Stimulated activated CD8-positive, alpha-beta memory T cell treated with anti-CD3 and anti-CD28 coated beads, Interleukin-15, amount 100 ng/mL, for 4 hours (primary cell): ENCODE data around the gene NXN.
"Not testable (repeated sequence)": the region's sequence is repeated elsewhere in the genome, so short reads cannot be mapped to it uniquely, and the experiment has no call there.

ENCODE experiments used
- DNase-seq, 2 donors: peaks; one replicate each; pipeline ENCODE4 v3.0.0-alpha.2; 2020; ENCODE audit warnings: low read depth in 2 of 2

The NXN gene

DNA sequence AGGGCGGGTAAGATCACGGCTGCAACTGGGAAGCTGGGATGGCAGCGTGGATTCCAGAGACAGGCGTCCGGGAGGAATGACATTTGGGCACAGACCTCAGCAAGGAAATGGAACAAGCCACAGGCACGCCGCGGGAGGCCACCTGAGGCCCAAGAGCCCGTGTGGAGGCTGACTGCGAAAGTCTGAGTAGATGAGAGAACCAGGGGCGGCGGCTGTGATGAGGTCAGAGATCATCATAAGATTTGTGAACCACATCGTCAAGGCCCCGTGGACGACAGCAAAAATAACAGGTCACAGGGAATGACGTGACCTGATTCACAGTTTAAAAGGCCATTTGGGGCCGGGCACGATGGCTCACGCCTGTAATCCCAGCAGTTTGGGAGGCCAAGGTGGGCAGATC, 149.2 kb downstream of the NXN start:
- DNase-seq, result no peak

DNA sequence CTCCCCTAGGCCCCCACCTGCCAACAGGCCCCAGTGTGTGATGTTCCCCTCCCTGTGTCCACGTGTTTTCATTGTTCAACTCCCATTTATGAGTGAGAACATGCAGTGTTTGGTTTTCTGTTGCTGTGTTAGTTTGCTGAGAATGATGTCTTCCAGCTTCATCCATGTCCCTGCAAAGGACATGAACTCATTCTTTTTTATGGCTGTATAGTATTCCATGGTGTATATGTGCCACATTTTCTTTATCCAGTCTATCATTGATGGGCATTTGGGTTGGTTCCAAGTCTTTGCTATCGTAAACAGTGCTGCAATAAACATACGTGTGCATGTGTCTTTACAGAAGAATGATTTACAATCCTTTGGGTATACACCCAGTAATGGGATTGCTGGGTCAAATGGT, 150.0 kb downstream of the NXN start:
- not testable (repeated sequence) for DNase-seq

- DNase-seq, result no peak
Observed at GRCh38 chr17:828761-829160, 150.8 kb downstream of the NXN start.

DNA sequence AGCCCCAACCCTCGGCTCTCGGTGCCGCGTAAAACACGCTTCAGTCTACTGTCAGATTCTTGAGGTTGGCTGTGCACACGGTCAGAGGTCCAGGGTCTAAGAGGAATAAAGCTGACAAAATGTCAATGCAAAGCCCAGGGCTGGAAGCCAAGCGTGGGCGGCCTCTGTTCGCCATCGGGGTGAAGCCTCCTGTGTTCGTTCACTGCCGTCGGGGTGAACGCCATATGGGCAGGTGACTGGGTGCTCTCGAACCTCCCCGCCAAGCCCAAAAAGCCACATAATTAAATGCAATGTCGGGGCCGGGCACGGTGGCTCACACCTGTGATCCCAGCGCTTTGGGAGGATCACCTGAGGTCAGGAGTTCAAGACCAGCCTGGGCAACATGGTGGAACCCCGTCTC, 152.8 kb downstream of the NXN start:
- DNase-seq, result no peak

DNA sequence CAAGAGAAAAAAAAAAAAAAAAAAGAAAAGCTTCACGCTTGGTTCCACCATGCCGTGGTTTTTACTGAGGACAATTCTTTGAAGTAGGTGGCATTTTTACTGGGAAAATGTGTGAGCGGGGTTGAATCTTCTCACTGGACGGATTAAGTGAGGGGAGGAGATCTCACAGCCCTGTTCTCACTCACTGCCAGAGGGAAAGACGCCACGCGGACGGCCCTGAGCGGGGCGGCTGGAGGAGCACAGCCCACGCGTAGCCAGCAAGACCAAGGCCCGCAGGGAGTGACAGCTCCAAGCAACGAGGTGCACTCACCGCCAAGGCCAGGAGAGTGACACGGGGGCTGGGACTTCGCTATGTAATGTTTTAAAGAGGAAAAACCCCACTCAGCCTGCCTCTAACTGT, 154.4 kb downstream of the NXN start:
- no peak for DNase-seq

DNA sequence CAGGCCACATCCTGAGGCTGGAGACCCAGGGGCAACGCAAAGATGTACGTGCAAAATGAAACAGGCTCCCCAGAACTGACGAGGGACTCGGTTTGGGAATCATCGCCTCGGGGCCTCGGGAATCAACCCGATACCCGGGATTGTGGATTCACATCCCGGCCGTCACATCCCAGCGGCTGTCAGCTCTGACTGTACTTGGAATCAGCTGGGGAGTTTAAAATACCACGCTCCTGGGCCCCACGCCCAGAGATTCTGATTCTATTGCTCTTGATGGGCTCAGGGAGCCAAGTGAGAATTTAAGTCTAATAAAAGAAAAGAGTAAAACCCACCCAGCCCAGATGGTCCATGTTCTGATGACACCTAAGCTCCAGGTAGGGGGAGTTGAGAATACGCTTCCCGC, 155.2 kb downstream of the NXN start:
- DNase-seq, result no peak

- no peak for DNase-seq
Observed at GRCh38 chr17:823501-823902, 156.1 kb downstream of the NXN start.

- no peak for DNase-seq
Observed at GRCh38 chr17:819251-819650, 160.3 kb downstream of the NXN start.

DNA sequence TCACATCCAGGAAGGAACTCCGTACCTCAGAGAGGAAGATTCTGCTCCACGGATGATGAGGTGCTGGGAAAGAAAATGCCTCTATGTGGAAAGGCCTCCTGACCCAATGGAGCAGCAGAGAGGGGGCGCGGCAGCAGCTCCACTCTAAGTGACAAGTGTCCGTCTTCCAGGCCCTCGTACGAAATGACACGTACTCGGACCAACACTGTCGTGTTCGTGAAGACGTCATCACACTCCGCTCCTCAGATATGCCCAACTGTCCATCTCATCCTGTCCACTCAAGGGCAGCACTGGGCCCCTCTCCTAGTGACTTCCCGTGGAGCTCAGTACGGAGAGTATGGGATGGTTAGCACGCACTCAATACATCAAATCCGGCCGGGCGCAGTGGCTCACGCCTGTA, 165.2 kb downstream of the NXN start:
- DNase-seq, result no peak

DNA sequence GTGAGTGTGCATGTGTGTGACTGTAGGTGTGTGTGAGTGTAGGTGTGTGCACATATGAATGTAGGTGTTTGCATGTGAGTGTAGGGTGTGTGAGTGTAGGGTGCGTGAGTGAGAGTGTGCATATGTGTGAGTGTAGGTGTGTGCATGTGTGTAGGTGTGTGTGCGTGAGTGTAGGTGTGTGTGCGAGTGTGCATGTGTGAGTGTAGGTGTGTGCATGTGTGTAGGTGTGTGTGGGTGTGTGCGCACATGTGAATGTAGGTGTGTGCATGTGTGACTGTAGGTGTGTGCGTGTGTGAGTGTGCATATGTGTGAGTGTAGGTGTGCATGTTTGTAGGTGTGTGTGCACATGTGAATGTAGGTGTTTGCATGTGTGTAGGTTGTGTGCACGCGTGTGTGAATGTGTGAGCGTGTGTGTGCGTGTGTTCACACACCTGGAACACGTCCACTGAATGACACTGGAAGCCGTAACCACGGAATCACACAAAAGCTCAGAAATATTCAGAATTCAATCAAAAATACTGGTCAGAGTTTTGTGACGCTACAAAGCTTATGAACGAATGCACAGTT, 166.9 kb downstream of the NXN start:
- DNase-seq, result no peak

GRCh38 chr17:811051-811784, 168.4 kb downstream of the NXN start:
- no peak for DNase-seq

DNA sequence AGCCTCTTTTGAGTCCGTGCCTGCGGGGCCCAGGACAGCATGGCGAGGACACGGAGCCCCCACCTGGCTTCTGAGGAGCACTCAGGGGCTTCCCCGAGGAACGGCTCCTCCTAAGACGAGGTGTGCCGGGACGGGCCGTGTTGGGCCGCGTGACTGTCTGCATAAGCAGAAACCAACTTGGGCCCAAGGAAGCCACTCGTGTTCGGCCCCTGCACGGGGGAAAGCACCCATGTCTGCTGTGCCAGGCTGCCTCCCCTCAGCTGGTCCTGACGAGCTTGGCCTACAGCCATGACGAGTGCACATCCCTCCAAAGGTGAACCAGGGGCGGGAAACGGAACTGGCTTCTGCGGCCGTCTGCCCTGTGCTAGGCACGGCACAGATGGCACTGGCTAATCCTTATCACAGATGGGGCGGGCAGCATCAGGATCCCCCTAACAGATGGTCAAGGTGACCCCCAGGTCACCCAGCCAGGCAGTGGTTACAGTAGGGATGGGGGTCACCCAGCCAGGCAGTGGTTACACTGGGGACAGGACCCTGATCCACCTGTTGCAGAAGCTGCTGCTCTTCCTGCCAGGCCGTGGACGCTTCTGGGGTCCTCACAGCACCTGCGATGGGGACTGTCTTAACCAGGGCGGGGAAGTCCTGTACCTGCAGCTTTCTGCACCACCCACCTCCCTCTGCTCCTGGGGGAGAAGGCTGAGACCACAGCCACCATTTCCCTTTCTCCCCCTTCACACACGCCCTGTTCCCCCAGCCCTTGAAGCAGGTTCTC, 171.9 kb downstream of the NXN start:
- DNase-seq, result no peak

DNA sequence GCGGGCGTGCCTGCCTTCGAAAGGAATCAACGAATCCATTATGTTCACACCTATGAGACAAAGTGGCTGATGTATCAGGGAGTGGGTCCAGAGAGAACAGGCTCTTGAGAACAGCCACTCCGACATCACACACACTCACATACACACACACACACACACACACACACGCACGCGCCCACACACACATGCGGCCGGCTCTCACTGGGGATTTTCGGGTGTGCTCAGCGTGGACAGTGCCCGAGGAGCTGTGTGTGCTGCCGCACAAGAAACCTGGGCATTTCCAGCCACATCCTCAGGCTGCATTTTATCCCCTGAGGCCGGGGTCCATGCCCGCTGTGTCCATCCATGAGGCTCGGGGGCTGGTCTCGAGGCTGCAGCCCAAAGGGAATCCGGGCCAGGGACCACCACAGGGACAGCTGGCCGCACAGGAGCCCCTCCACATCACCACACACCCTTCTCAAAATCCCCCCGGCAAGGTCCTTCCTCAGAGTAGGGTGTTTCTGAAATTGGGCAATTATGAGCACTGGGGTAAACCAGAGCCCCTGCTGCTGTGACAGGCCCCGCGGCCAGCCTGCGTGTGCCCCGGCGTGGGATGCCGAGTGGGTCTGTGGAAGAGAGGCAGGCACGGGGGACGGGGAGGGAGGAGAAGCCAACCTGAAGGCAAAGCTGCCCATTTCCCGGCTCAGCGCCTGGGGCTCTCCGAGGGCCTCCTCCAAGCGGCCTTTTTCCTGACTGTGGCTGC, 172.6 kb downstream of the NXN start:
- no peak for DNase-seq

GRCh38 chr17:806346-806745, 173.2 kb downstream of the NXN start:
- DNase-seq, result no peak

DNA sequence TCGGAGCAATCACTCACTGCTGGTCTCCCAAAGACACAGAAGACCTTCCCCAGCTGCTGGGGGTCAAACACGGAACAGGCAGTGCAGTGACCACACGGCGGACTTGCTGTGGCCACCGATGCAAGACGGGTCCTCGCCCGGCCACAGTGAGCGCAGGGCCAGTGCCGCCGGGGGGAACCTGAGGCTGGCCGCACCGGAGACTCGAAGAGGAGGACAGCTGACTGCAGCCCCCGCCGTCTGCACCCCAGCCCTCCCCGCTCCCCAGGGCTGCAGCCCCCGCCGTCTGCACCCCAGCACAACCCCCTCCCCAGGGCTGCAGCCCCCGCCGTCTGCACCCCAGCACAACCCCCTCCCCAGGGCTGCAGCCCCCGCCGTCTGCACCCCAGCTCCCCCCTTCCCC, 173.7 kb downstream of the NXN start:
- DNase-seq, result not testable (repeated sequence)

DNA sequence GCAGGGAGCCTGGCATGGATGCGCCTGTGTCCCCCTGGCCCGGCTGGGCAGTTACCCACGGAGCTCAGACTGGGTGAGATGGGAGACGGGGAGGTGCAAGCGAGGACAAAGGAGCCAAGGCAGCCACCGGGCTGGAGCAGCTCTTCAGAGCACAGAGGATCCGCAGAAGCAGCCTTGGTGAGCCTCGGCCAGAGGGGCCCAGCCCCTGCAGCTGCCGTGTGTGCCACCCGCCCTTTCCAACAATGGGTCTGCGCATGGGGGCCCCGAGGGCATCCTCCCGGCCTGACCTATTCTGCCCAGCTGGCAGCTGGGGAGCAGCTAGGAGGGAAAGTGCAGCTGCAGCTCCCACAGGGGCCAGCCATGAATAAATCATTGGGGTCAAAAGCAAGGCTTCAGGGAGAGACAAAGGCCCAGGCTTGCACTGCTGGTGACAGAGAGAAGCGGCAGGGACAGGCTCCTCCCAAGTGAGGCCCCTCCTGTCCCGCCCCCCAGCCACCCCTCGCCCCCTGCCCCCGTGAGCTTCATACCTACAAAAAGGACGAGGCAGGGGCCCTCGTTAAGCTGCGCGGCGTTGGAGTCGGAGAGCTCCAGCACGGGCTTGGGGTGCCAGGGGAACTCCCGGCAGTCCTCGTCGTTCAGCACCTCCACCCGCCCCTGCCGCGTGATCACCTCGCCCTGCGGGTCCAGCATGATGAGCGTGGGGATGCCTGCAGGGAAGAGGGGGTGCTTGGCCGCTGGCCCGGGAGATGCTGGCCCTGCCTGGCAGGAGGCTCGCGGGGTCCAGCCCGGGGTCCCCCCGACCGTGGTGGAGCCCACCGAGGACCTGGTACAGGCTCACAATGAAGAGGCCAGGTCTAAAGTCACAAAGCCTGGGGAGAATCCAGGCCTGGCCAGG, 174.8 kb downstream of the NXN start:
- no peak for DNase-seq

DNA sequence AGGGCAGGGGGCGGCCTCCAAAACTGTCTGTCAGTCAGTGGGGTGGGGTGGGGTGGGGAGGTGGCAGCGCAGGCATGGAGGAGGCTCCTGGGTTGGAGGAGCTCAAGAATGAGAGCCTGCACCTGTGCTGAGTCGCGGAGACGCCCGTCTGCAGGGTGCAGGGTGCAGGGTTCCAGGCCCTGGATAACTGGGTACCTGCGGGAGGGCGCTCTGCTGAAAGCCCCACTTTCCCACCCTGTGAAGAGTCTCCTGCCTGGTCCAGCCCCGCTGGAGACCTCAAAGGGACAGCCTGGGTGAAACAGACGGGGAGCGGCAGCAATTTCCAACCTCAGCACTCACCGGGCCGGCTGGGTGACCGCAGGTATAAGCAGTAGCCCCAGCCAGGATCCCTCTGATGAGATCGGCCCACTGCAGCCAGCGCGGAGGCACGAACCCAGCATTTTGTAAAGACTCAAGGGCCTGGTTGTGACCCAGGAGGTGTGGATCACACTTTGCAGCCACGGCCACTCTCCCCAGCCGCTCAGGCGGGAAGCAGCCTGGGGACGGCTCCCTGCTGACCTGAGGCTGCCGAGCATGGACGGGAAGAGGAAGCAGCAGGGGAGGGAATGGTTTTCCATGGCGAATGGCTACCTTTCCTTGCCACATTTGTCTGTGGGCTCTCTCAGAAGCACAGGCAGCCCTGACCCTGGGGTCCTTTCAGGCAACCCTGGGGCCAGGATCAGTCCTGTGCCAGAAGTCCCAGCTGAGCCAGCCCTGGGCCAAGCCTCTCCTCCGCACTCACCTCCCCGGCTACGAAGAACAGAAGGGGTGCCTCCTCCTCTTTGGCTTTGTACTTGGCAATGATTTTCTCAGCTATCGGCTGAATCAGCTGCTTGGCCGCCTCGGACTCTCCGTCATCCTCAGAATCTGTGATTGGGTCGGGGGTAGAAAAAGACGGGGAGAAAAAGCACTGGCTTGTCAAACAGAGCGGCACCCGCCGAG, 176.4 kb downstream of the NXN start:
- DNase-seq, result no peak

GRCh38 chr17:802481-802880, 177.1 kb downstream of the NXN start:
- DNase-seq, result no peak

DNA sequence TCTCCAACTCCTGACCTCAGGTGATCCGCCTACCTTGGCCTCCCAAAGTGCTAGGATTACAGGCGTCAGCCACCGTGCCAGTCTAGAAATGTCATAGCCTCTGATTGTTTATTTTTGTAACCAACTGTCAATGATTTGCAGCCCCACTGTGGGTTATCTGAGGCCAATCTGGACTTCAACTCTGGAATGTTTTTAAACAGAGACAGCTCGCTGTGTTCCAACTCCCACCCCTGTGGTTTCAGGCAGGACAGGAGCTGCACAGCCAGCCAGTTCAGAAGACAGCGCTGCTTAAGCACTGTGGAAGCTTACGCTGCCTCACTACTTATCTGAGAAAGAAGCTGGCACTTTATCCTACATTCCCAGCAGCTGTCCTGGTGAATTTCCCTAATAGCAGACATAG, 177.9 kb downstream of the NXN start:
- no peak for DNase-seq
